ENCODE data around the gene ANKRD63. TPM values are rescaled to one million over a fixed set of nuclear protein-coding genes. Genes with fewer than 3 reads are reported as not detected.

The ANKRD63 gene
- total RNA-seq, 1 donor from 2014 or later = not detected

GRCh38 chr15:40256638-40257235, 26.1 kb downstream of the ANKRD63 start:
- Histone ChIP-seq H3K27me3 (ENCODE audit: control insufficient read depth, insufficient read depth, low read length) (peaks cover 28% of the 10 kb centered on the region), H3K36me3 (ENCODE audit: control insufficient read depth, insufficient read depth, low read length) (no peaks in the 10 kb centered on the region), H3K4me3 (ENCODE audit: low read depth, low read length) (no peak overlapping the region)
- DNase-seq (ENCODE audit: low read depth) = no peak
- no peak for TF ChIP-seq CTCF (IDR thresholded peaks at IDR 0.05; ENCODE audit: insufficient read depth, low read length, poor library complexity, severe bottlenecking)

GRCh38 chr15:40255033-40255432, 27.8 kb downstream of the ANKRD63 start:
- H3K4me3 ChIP-seq (ENCODE audit: low read depth, low read length) = no peak overlapping the region
- no peak for DNase-seq (ENCODE audit: low read depth)
- no peaks in the 10 kb centered on the region for H3K36me3 ChIP-seq (ENCODE audit: control insufficient read depth, insufficient read depth, low read length)

GRCh38 chr15:40254452-40254851, 28.4 kb downstream of the ANKRD63 start:
- H3K4me3 ChIP-seq (ENCODE audit: low read depth, low read length) = no peak overlapping the region
- no peaks in the 10 kb centered on the region for H3K36me3 ChIP-seq (ENCODE audit: control insufficient read depth, insufficient read depth, low read length)
- H3K27me3 ChIP-seq (ENCODE audit: control insufficient read depth, insufficient read depth, low read length) = peaks cover 29% of the 10 kb centered on the region
- no peak for TF ChIP-seq CTCF (IDR thresholded peaks at IDR 0.05; ENCODE audit: insufficient read depth, low read length, poor library complexity, severe bottlenecking)
- no peak for DNase-seq (ENCODE audit: low read depth)

More at GRCh38 chr15:40255033-40255432, 27.8 kb downstream of the ANKRD63 start:
- H3K27me3 ChIP-seq (ENCODE audit: control insufficient read depth, insufficient read depth, low read length) = peaks cover 29% of the 10 kb centered on the region
- no peak for TF ChIP-seq CTCF (IDR thresholded peaks at IDR 0.05; ENCODE audit: insufficient read depth, low read length, poor library complexity, severe bottlenecking)

- Histone ChIP-seq H3K36me3 (ENCODE audit: control insufficient read depth, insufficient read depth, low read length) (no peaks in the 10 kb centered on the region), H3K4me3 (ENCODE audit: low read depth, low read length) (peak overlapping the region; percentile 44), H3K27me3 (ENCODE audit: control insufficient read depth, insufficient read depth, low read length) (peaks cover 29% of the 10 kb centered on the region)
- no peak for TF ChIP-seq CTCF (IDR thresholded peaks at IDR 0.05; ENCODE audit: insufficient read depth, low read length, poor library complexity, severe bottlenecking)
- no peak for DNase-seq (ENCODE audit: low read depth)
Measured at GRCh38 chr15:40253167-40253790, 29.6 kb downstream of the ANKRD63 start.

GRCh38 chr15:40252438-40253166, 30.3 kb downstream of the ANKRD63 start:
- H3K36me3 ChIP-seq (ENCODE audit: control insufficient read depth, insufficient read depth, low read length) = no peaks in the 10 kb centered on the region
- TF ChIP-seq CTCF (IDR thresholded peaks at IDR 0.05; ENCODE audit: insufficient read depth, low read length, poor library complexity, severe bottlenecking) = no peak
- peaks cover 29% of the 10 kb centered on the region for H3K27me3 ChIP-seq (ENCODE audit: control insufficient read depth, insufficient read depth, low read length)
- H3K4me3 ChIP-seq (ENCODE audit: low read depth, low read length) = peak overlapping the region; percentile 44
- DNase-seq (ENCODE audit: low read depth) = no peak

Measured in kidney epithelial cell (primary cell).